HAP-1 (cell line): ENCODE results near the gene KLF8.
"Not testable (repeated sequence)": the region's sequence is repeated elsewhere in the genome, so short reads cannot be mapped to it uniquely, and the experiment has no call there.

Source experiments
- DNase-seq, 2 experiments: peaks; one replicate each; pipeline ENCODE4 v3.0.0-alpha.2; 2016 to 2020; ENCODE audit warnings: low spot score in 2 of 2
- H3K27me3 ChIP-seq: fragments of 250-450 bp; sonication (Bioruptor Pico); 2 replicates; pipeline ENCODE4 v1.5.1; 2020; ENCODE audit warnings: low read depth, mild to moderate bottlenecking, moderate library complexity
- H3K36me3 ChIP-seq: fragments of 250-450 bp; sonication (Bioruptor Pico); replicated peaks from 2 replicates; pipeline ENCODE4 v1.5.1; 2020; ENCODE audit warnings: mild to moderate bottlenecking
- H3K4me1 ChIP-seq: fragments of 250-450 bp; sonication (Bioruptor Pico); 2 replicates; pipeline ENCODE4 v1.5.1; 2020; ENCODE audit warnings: mild to moderate bottlenecking
- H3K4me3 ChIP-seq: fragments of 250-450 bp; sonication (Bioruptor Pico); 2 replicates; pipeline ENCODE4 v1.5.1; 2020; ENCODE audit warnings: mild to moderate bottlenecking, moderate library complexity
- H3K9me3 ChIP-seq: fragments of 250-450 bp; sonication (Bioruptor Pico); 2 replicates; pipeline ENCODE4 v1.5.1; 2020; ENCODE audit warnings: mild to moderate bottlenecking, moderate library complexity
- in situ Hi-C: fragments of 300-500 bp; cut with MboI; formaldehyde crosslinking; loops from 3 replicates; pipeline ENCODE4 v1.14.3; 2020; ENCODE audit warnings: low sequenced_read_pairs, inconsistent platforms, mixed read lengths

The KLF8 gene

GRCh38 chrX:56232221-56233082 is at the start of gene KLF8:
KLF8 (plus strand) TSS chrX:56232356; CDS start chrX:56233335, 979 bp downstream.
- H3K4me3 ChIP-seq: no peak within 1 kb of the TSS
- DNase-seq: peak in 1 of 2 experiments; percentile 30
- in situ Hi-C loops: no loop called here

GRCh38 chrX:56206945-56207344 is 25.2 kb upstream of the KLF8 start:
- H3K4me1 ChIP-seq, H3K4me3 ChIP-seq, DNase-seq, H3K36me3 ChIP-seq, H3K9me3 ChIP-seq, H3K27me3 ChIP-seq, in situ Hi-C loops: not testable (repeated sequence)

More at GRCh38 chrX:56232221-56233082, at the start of gene KLF8:
- Histone ChIP-seq H3K27me3 (no peaks in the 10 kb centered on the region), H3K9me3 (no peaks in the 10 kb centered on the region), H3K36me3 (no peaks in the 10 kb centered on the region), H3K4me1 (no peaks in the 10 kb centered on the region)

- Histone ChIP-seq H3K4me1 (no peaks in the 10 kb centered on the region), H3K9me3 (no peaks in the 10 kb centered on the region)
- in situ Hi-C loops: no loop called here
Observed at GRCh38 chrX:56211701-56212100, 20.5 kb upstream of the KLF8 start.

GRCh38 chrX:56216332-56216731 is 15.8 kb upstream of the KLF8 start:
- H3K4me1 ChIP-seq: no peaks in the 10 kb centered on the region
- no peak overlapping the region for H3K4me3 ChIP-seq
- H3K27me3 ChIP-seq: no peaks in the 10 kb centered on the region
- no peaks in the 10 kb centered on the region for H3K36me3 ChIP-seq
- in situ Hi-C loops: no loop called here
- H3K9me3 ChIP-seq: no peaks in the 10 kb centered on the region
- DNase-seq: no peak

More at GRCh38 chrX:56211701-56212100, 20.5 kb upstream of the KLF8 start:
- no peaks in the 10 kb centered on the region for H3K27me3 ChIP-seq
- H3K4me3 ChIP-seq: no peak overlapping the region
- no peak for DNase-seq
- H3K36me3 ChIP-seq: no peaks in the 10 kb centered on the region

- Histone ChIP-seq H3K4me1 (no peaks in the 10 kb centered on the region), H3K9me3 (no peaks in the 10 kb centered on the region), H3K36me3 (no peaks in the 10 kb centered on the region), H3K4me3 (no peak overlapping the region), H3K27me3 (no peaks in the 10 kb centered on the region)
- DNase-seq: no peak
- in situ Hi-C loops: no loop called here
Observed at GRCh38 chrX:56219700-56220099, 12.5 kb upstream of the KLF8 start.

GRCh38 chrX:56221101-56221500 is 11.1 kb upstream of the KLF8 start:
- in situ Hi-C loops: no loop called here
- no peaks in the 10 kb centered on the region for H3K36me3 ChIP-seq
- no peaks in the 10 kb centered on the region for H3K9me3 ChIP-seq
- H3K4me3 ChIP-seq: no peak overlapping the region
- no peaks in the 10 kb centered on the region for H3K4me1 ChIP-seq
- H3K27me3 ChIP-seq: no peaks in the 10 kb centered on the region
- DNase-seq: no peak

GRCh38 chrX:56222473-56223000 is 9.6 kb upstream of the KLF8 start:
- Histone ChIP-seq H3K4me1 (no peaks in the 10 kb centered on the region), H3K4me3 (no peak overlapping the region), H3K36me3 (no peaks in the 10 kb centered on the region), H3K9me3 (no peaks in the 10 kb centered on the region), H3K27me3 (no peaks in the 10 kb centered on the region)
- no peak for DNase-seq
- in situ Hi-C loops: no loop called here

GRCh38 chrX:56226980-56227379 is 5.2 kb upstream of the KLF8 start:
- Histone ChIP-seq H3K4me3 (no peak overlapping the region), H3K36me3 (no peaks in the 10 kb centered on the region), H3K27me3 (no peaks in the 10 kb centered on the region), H3K4me1 (no peaks in the 10 kb centered on the region), H3K9me3 (no peaks in the 10 kb centered on the region)
- no peak for DNase-seq
- in situ Hi-C loops: no loop called here

GRCh38 chrX:56228914-56229313 is 3.2 kb upstream of the KLF8 start:
- Histone ChIP-seq H3K36me3 (no peaks in the 10 kb centered on the region), H3K27me3 (no peaks in the 10 kb centered on the region), H3K4me3 (no peak overlapping the region), H3K4me1 (no peaks in the 10 kb centered on the region), H3K9me3 (no peaks in the 10 kb centered on the region)
- in situ Hi-C loops: no loop called here
- no peak for DNase-seq

GRCh38 chrX:56231537-56232090 is 542 bp upstream of the KLF8 start:
- Histone ChIP-seq H3K4me1 (no peaks in the 10 kb centered on the region), H3K27me3 (no peaks in the 10 kb centered on the region), H3K36me3 (no peaks in the 10 kb centered on the region), H3K9me3 (no peaks in the 10 kb centered on the region), H3K4me3 (no peak overlapping the region)
- in situ Hi-C loops: no loop called here
- DNase-seq: no peak

GRCh38 chrX:56233100-56233499 is 944 bp downstream of the KLF8 start:
- Histone ChIP-seq H3K4me1 (no peaks in the 10 kb centered on the region), H3K9me3 (no peaks in the 10 kb centered on the region), H3K36me3 (no peaks in the 10 kb centered on the region), H3K27me3 (no peaks in the 10 kb centered on the region), H3K4me3 (no peak overlapping the region)
- in situ Hi-C loops: no loop called here
- DNase-seq: no peak

GRCh38 chrX:56233682-56234081 is 1.5 kb downstream of the KLF8 start:
- H3K4me1 ChIP-seq: no peaks in the 10 kb centered on the region
- H3K4me3 ChIP-seq: no peak overlapping the region
- no peak for DNase-seq

GRCh38 chrX:56248492-56248891 is 16.3 kb downstream of the KLF8 start:
- H3K36me3 ChIP-seq: no peaks in the 10 kb centered on the region
- no peaks in the 10 kb centered on the region for H3K4me1 ChIP-seq
- H3K9me3 ChIP-seq: no peaks in the 10 kb centered on the region
- DNase-seq: peak; percentile 51 to 70
- H3K4me3 ChIP-seq: no peak overlapping the region
- no peaks in the 10 kb centered on the region for H3K27me3 ChIP-seq
- in situ Hi-C loops: no loop called here

More at GRCh38 chrX:56233682-56234081, 1.5 kb downstream of the KLF8 start:
- no peaks in the 10 kb centered on the region for H3K9me3 ChIP-seq
- in situ Hi-C loops: no loop called here
- H3K36me3 ChIP-seq: no peaks in the 10 kb centered on the region
- H3K27me3 ChIP-seq: no peaks in the 10 kb centered on the region
